Measurements from ENCODE around the gene H2BW2. TPM values are rescaled to one million over a fixed set of nuclear protein-coding genes. Genes with fewer than 3 reads are reported as not detected.
"Not testable (repeated sequence)": the region's sequence is repeated elsewhere in the genome, so short reads cannot be mapped to it uniquely, and the experiment has no call there.

The H2BW2 gene
- not detected for total RNA-seq

GRCh38 chrX:104039689-104040505, at the start of gene H2BW2:
Gene H2BW2 (plus strand): TSS chrX:104039956. CDS start chrX:104039995, 39 bp downstream.
- WGBS, 2 donors = 89 to 95% methylated on average over 35 to 39 of the region's 39 CpGs
- no peak for ATAC-seq (ENCODE audit: low FRiP score in 2 of 2)
- no peaks in the 10 kb centered on the region for H3K9me3 ChIP-seq

GRCh38 chrX:103999234-103999633, 40.5 kb upstream of the H2BW2 start:
- DNase-seq = no peak
- Histone ChIP-seq H3K4me3 (no peak overlapping the region), H3K4me1 (no peaks in the 10 kb centered on the region), H3K27me3 (no peaks in the 10 kb centered on the region), H3K27ac (no peak overlapping the region), H3K9me3 (no peaks in the 10 kb centered on the region), H3K36me3 (no peaks in the 10 kb centered on the region)
- ATAC-seq (ENCODE audit: low FRiP score in 2 of 2) = no peak
- TF ChIP-seq POLR2A (IDR thresholded peaks at IDR 0.05) (no peak), EP300 (IDR thresholded peaks at IDR 0.05) (no peak), CTCF (IDR thresholded peaks at IDR 0.05) (no peak), POLR2AphosphoS5 (IDR thresholded peaks at IDR 0.05) (no peak)
- 43 to 51% methylated on average over 5 of the region's 5 CpGs for WGBS, 2 donors

More at GRCh38 chrX:104039689-104040505, at the start of gene H2BW2:
- Histone ChIP-seq H3K4me1 (no peaks in the 10 kb centered on the region), H3K27me3 (no peaks in the 10 kb centered on the region), H3K36me3 (no peaks in the 10 kb centered on the region), H3K4me3 (no peak within 1 kb of the TSS), H3K27ac (no peak within 1 kb of the TSS)
- no peak for TF ChIP-seq POLR2A (IDR thresholded peaks at IDR 0.05)
- no peak for TF ChIP-seq POLR2AphosphoS5 (IDR thresholded peaks at IDR 0.05)
- TF ChIP-seq EP300 (IDR thresholded peaks at IDR 0.05) = no peak
- TF ChIP-seq CTCF (IDR thresholded peaks at IDR 0.05) = no peak
- DNase-seq = peak in 1 of 2 donors; percentile 33

- Histone ChIP-seq H3K4me3 (no peak overlapping the region), H3K4me1 (no peaks in the 10 kb centered on the region), H3K9me3 (no peaks in the 10 kb centered on the region), H3K27me3 (no peaks in the 10 kb centered on the region), H3K27ac (no peak overlapping the region), H3K36me3 (no peaks in the 10 kb centered on the region)
- DNase-seq (no peak), ATAC-seq (ENCODE audit: low FRiP score in 2 of 2) (no peak)
- TF ChIP-seq POLR2A (IDR thresholded peaks at IDR 0.05) = no peak
- no peak for TF ChIP-seq EP300 (IDR thresholded peaks at IDR 0.05)
- no peak for TF ChIP-seq POLR2AphosphoS5 (IDR thresholded peaks at IDR 0.05)
- TF ChIP-seq CTCF (IDR thresholded peaks at IDR 0.05) = no peak
- 63 to 67% methylated on average over 5 of the region's 5 CpGs for WGBS, 2 donors
These were observed 30.9 kb upstream of the H2BW2 start for GRCh38 chrX:104008831-104009230.

- H3K36me3 ChIP-seq = no peaks in the 10 kb centered on the region
- H3K9me3 ChIP-seq = no peaks in the 10 kb centered on the region
- WGBS, 2 donors = 84 to 90% methylated on average over 4 to 21 of the region's 24 CpGs
- peak in 1 of 2 donors; percentile 35 for DNase-seq
- no peaks in the 10 kb centered on the region for H3K4me1 ChIP-seq
- no peaks in the 10 kb centered on the region for H3K27me3 ChIP-seq
- TF ChIP-seq POLR2AphosphoS5 (IDR thresholded peaks at IDR 0.05) = no peak
- no peak for TF ChIP-seq EP300 (IDR thresholded peaks at IDR 0.05)
- no peak for TF ChIP-seq CTCF (IDR thresholded peaks at IDR 0.05)
- TF ChIP-seq POLR2A (IDR thresholded peaks at IDR 0.05) = no peak
- no peak overlapping the region for H3K4me3 ChIP-seq
- no peak for ATAC-seq (ENCODE audit: low FRiP score in 2 of 2)
- no peak overlapping the region for H3K27ac ChIP-seq
These were observed 26.6 kb upstream of the H2BW2 start for GRCh38 chrX:104013158-104013557.

- no peak within 1 kb of the TSS for H3K4me3 ChIP-seq
- no peak within 1 kb of the TSS for H3K27ac ChIP-seq
- no peaks in the 10 kb centered on the region for H3K4me1 ChIP-seq
- no peaks in the 10 kb centered on the region for H3K36me3 ChIP-seq
- H3K9me3 ChIP-seq = no peaks in the 10 kb centered on the region
- WGBS, 2 donors = 87 to 91% methylated on average over 13 to 20 of the region's 20 CpGs
- TF ChIP-seq EP300 (IDR thresholded peaks at IDR 0.05) (no peak), CTCF (IDR thresholded peaks at IDR 0.05) (no peak), POLR2AphosphoS5 (IDR thresholded peaks at IDR 0.05) (no peak), POLR2A (IDR thresholded peaks at IDR 0.05) (no peak)
- DNase-seq = no peak
- H3K27me3 ChIP-seq = no peaks in the 10 kb centered on the region
- ATAC-seq (ENCODE audit: low FRiP score in 2 of 2) = no peak
These were observed 26.1 kb upstream of the H2BW2 start, which contains the start of gene H2BW1 for GRCh38 chrX:104013606-104014005. Gene H2BW1 (minus strand): TSS chrX:104013708. CDS start chrX:104013576, 132 bp downstream.

- not testable (repeated sequence) for H3K36me3 ChIP-seq; H3K9me3 ChIP-seq; ATAC-seq (ENCODE audit: low FRiP score in 2 of 2); H3K27me3 ChIP-seq; H3K27ac ChIP-seq; H3K4me3 ChIP-seq; H3K4me1 ChIP-seq; DNase-seq
- 55 to 62% methylated on average over 8 of the region's 8 CpGs for WGBS, 2 donors
These were observed 24.2 kb upstream of the H2BW2 start for GRCh38 chrX:104015576-104015975.

Data from upper lobe of left lung (tissue), 6 donors.